HepG2 (cell line): ENCODE data around the gene NPAS2. TPM values are rescaled to one million over a fixed set of nuclear protein-coding genes. Genes with fewer than 3 reads are reported as not detected.
A peak's percentile ranks its signal among the peaks of the same experiment; 100 is the strongest.

Experiments
- AHR ChIP-seq: IDR thresholded peaks from 2 replicates; pipeline ENCODE4 v1.6.1; 2018; ENCODE audit warnings: missing genetic modification reagents, missing compliant biosample characterization
- KLF6 ChIP-seq: IDR thresholded peaks from 2 replicates; pipeline ENCODE4 v1.8.0; 2016; ENCODE audit warnings: missing biosample characterization, missing genetic modification reagents
- PHB2 ChIP-seq: fragments of 450-650 bp; IDR thresholded peaks from 2 replicates; pipeline ENCODE4 v1.6.1; 2018; ENCODE audit not compliant: partially characterized antibody
- PRMT3 ChIP-seq: sonication (generic); formaldehyde crosslinking; IDR thresholded peaks from 2 replicates; pipeline ENCODE4 v1.8.1; 2022; ENCODE audit warnings: low read depth, mild to moderate bottlenecking, moderate library complexity, missing genetic modification reagents, borderline replicate concordance
- SP1 ChIP-seq, 2 experiments: fragments of 450-650 bp in 1 of 2; sonication (generic) in 1 of 2; formaldehyde crosslinking in 1 of 2; IDR thresholded peaks; 2 replicates each; pipeline versions ENCODE4 v1.4.0 to v1.6.1; 2016 to 2020; ENCODE audit warnings: missing genetic modification reagents in 1 of 2
- SRSF1 ChIP-seq: fragments of 200-400 bp; formaldehyde crosslinking; optimal IDR thresholded peaks from 2 replicates; pipeline ENCODE3; 2017; ENCODE audit warnings: mild to moderate bottlenecking, low read depth, low read length, moderate library complexity
- STAG1 ChIP-seq: sonication (generic); formaldehyde crosslinking; IDR thresholded peaks from 2 replicates; pipeline ENCODE4 v1.4.0; 2020; ENCODE audit warnings: missing genetic modification reagents
- U2AF1 ChIP-seq: fragments of 200-400 bp; formaldehyde crosslinking; optimal IDR thresholded peaks from 2 replicates; pipeline ENCODE3; 2017; ENCODE audit warnings: mild to moderate bottlenecking, low read depth, low read length
- ZBTB3 ChIP-seq: sonication (generic); formaldehyde crosslinking; IDR thresholded peaks from 2 replicates; pipeline ENCODE4 v1.4.0; 2020; ENCODE audit warnings: low read depth, mild to moderate bottlenecking, moderate library complexity, missing genetic modification reagents, borderline replicate concordance
- ZBTB49 ChIP-seq: sonication (generic); formaldehyde crosslinking; IDR thresholded peaks from 2 replicates; pipeline ENCODE4 v1.4.0; 2020; ENCODE audit warnings: missing genetic modification reagents, borderline replicate concordance
- ZFP90 ChIP-seq: sonication (generic); formaldehyde crosslinking; IDR thresholded peaks from 2 replicates; pipeline ENCODE4 v1.8.0; 2022; ENCODE audit warnings: missing genetic modification reagents, mild to moderate bottlenecking, inconsistent platforms, borderline replicate concordance
- ZMYM3 ChIP-seq: sonication (generic); formaldehyde crosslinking; IDR thresholded peaks from 2 replicates; pipeline ENCODE4 v1.5.1; 2020; ENCODE audit warnings: mild to moderate bottlenecking, missing genetic modification reagents
- ZNF136 ChIP-seq: sonication (generic); formaldehyde crosslinking; IDR thresholded peaks from 2 replicates; pipeline ENCODE4 v1.8.1; 2022; ENCODE audit warnings: low read depth, mild to moderate bottlenecking, moderate library complexity, missing genetic modification reagents
- ZNF264 ChIP-seq: sonication (generic); formaldehyde crosslinking; IDR thresholded peaks from 2 replicates; pipeline ENCODE4 v1.4.0; 2020; ENCODE audit warnings: missing genetic modification reagents
- ZNF3 ChIP-seq: IDR thresholded peaks from 2 replicates; pipeline ENCODE4 v1.7.0; 2017; ENCODE audit warnings: inconsistent platforms
- ZNF614 ChIP-seq: IDR thresholded peaks from 2 replicates; pipeline ENCODE4 v1.6.1; 2018; ENCODE audit warnings: missing biosample characterization, missing genetic modification reagents, inconsistent platforms, borderline replicate concordance
- polyA plus RNA-seq, 8 experiments: library from polyadenylated mRNA; depleted of rRNA in 3 of 8; stranded (reverse) in 7 of 8; unstranded in 1 of 8; fragments of >200 nt; fragmentation: Illumina TruSeq in 4 of 8; extraction: Trizol in 4 of 8; gene quantifications; 2 replicates each; pipeline versions ENCODE4 v1.2.1 to v1.2.3, GENCODE V29; 2011 to 2016; ENCODE audit warnings: low read depth in 4 of 8, missing spikeins in 1 of 8, mixed read lengths in 1 of 8; ENCODE audit not compliant: insufficient read depth in 1 of 8
- total RNA-seq, 5 experiments: library from RNA; depleted of rRNA; stranded (reverse); fragments of >200 nt; fragmentation: Illumina TruSeq; extraction: Trizol; gene quantifications; 2 replicates each; pipeline ENCODE4 v1.2.3, GENCODE V29; 2016; ENCODE audit warnings: low read depth in 1 of 5
- TF ChIP-seq, protein P1 (sequence below): sonication (generic); formaldehyde crosslinking; IDR thresholded peaks from 2 replicates; pipeline ENCODE4 v1.4.0; 2020; ENCODE audit warnings: missing genetic modification reagents
- TF ChIP-seq, protein P2 (sequence below): sonication (generic); formaldehyde crosslinking; IDR thresholded peaks from 2 replicates; pipeline ENCODE4 v1.4.0; 2020; ENCODE audit warnings: mild to moderate bottlenecking, missing genetic modification reagents
- TF ChIP-seq, protein P3 (sequence below): sonication (generic); formaldehyde crosslinking; IDR thresholded peaks from 2 replicates; pipeline ENCODE4 v1.9.0; 2022; ENCODE audit warnings: missing genetic modification reagents, mild to moderate bottlenecking, borderline replicate concordance
- TF ChIP-seq, protein P4 (sequence below): sonication (generic); formaldehyde crosslinking; IDR thresholded peaks from 2 replicates; pipeline ENCODE4 v1.4.0; 2020; ENCODE audit warnings: missing genetic modification reagents

NPAS2 gene
- total and polyA plus RNA-seq, 2 of the 13 experiments (the other 11 are each of a cell fraction or from before 2014, with no cell fraction given) = 14.8 to 37.5 TPM

GRCh38 chr2:101002562-101003277 is 182.8 kb downstream of the NPAS2 start (continued):
- TF ChIP-seq, protein P1, sequence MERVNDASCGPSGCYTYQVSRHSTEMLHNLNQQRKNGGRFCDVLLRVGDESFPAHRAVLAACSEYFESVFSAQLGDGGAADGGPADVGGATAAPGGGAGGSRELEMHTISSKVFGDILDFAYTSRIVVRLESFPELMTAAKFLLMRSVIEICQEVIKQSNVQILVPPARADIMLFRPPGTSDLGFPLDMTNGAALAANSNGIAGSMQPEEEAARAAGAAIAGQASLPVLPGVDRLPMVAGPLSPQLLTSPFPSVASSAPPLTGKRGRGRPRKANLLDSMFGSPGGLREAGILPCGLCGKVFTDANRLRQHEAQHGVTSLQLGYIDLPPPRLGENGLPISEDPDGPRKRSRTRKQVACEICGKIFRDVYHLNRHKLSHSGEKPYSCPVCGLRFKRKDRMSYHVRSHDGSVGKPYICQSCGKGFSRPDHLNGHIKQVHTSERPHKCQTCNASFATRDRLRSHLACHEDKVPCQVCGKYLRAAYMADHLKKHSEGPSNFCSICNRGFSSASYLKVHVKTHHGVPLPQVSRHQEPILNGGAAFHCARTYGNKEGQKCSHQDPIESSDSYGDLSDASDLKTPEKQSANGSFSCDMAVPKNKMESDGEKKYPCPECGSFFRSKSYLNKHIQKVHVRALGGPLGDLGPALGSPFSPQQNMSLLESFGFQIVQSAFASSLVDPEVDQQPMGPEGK (CRISPR knock-in tag) = no peak
- no peak for TF ChIP-seq PRMT3 (CRISPR knock-in tag)
- TF ChIP-seq ZBTB49 (CRISPR knock-in tag) = no peak
- TF ChIP-seq, protein P2, sequence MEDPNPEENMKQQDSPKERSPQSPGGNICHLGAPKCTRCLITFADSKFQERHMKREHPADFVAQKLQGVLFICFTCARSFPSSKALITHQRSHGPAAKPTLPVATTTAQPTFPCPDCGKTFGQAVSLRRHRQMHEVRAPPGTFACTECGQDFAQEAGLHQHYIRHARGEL (CRISPR knock-in tag) = no peak
- no peak for TF ChIP-seq KLF6 (CRISPR knock-in tag)
- no peak for TF ChIP-seq ZNF3 (CRISPR knock-in tag)
- TF ChIP-seq ZFP90 = no peak
- TF ChIP-seq, protein P3, sequence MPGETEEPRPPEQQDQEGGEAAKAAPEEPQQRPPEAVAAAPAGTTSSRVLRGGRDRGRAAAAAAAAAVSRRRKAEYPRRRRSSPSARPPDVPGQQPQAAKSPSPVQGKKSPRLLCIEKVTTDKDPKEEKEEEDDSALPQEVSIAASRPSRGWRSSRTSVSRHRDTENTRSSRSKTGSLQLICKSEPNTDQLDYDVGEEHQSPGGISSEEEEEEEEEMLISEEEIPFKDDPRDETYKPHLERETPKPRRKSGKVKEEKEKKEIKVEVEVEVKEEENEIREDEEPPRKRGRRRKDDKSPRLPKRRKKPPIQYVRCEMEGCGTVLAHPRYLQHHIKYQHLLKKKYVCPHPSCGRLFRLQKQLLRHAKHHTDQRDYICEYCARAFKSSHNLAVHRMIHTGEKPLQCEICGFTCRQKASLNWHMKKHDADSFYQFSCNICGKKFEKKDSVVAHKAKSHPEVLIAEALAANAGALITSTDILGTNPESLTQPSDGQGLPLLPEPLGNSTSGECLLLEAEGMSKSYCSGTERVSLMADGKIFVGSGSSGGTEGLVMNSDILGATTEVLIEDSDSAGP = peak; percentile 10; the same call in 1 of the 2 replicates
- peak; percentile 59 for TF ChIP-seq SRSF1
- no peak for TF ChIP-seq ZMYM3 (CRISPR knock-in tag)
- no peak for TF ChIP-seq ZNF136 (CRISPR knock-in tag)
- TF ChIP-seq ZNF614 (CRISPR knock-in tag) = no peak
- no peak for TF ChIP-seq ZNF264
- TF ChIP-seq AHR (CRISPR knock-in tag) = no peak
- TF ChIP-seq STAG1 (CRISPR knock-in tag) = 0 out of 2 replicates have a peak, but pooled peaks have one; percentile 19
- TF ChIP-seq PHB2 = no peak
- TF ChIP-seq ZBTB3 (CRISPR knock-in tag) = no peak; the same call in 1 of the 2 replicates
- TF ChIP-seq U2AF1 = peak; percentile 2
- TF ChIP-seq, protein P4, sequence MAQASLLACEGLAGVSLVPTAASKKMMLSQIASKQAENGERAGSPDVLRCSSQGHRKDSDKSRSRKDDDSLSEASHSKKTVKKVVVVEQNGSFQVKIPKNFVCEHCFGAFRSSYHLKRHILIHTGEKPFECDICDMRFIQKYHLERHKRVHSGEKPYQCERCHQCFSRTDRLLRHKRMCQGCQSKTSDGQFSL (CRISPR knock-in tag) = no peak
- no peak for TF ChIP-seq SP1 (IDR thresholded peaks at IDR 0.05)
- TF ChIP-seq SP1 (CRISPR knock-in tag; IDR thresholded peaks at IDR 0.05) = no peak
